Fibroblast of the conjunctiva (primary cell): Measurements from ENCODE around the gene NRSN2.
A peak's percentile ranks its signal among the peaks of the same experiment; 100 is the strongest.

ENCODE experiments used
- DNase-seq: peaks from one replicate; pipeline ENCODE4 v3.0.0-alpha.2; 2010; ENCODE audit warnings: low read depth

Gene NRSN2, protein sequence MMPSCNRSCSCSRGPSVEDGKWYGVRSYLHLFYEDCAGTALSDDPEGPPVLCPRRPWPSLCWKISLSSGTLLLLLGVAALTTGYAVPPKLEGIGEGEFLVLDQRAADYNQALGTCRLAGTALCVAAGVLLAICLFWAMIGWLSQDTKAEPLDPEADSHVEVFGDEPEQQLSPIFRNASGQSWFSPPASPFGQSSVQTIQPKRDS

DNA sequence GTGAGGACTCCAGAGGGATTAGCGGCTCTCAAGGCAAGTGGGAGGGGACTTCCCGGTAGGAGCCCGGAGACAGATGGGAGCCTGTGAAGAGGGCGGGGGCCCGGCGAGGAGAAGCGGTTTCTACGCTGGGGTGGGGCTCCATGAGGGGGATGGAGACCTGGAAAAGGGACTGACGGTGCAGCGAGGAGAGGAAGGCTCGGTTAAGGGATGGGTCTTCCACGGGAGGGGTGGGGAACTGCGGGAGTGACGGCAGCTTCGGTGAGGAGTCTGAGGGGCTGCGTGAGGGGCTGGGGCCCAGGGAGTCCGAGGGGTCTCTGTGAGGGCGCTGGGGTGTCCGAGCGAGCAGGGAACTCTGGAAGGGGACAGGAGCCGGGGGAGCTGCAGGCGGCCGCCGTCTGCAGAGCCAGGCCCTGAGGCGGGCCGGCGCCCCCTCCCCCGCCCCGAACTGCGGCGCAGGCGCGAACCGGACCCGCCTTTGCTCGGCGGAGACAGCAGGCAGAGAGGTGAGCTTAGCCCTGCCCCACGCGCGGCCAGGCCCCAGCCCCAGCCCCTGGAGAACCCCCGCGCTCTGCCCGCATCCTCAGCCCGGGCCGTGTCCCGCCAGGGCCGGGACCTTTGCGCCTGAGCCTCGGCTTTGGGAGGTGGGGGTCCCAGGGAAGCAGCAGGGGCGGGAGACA, at the start of gene NRSN2:
NRSN2 (plus strand) TSS at position 472 of the 677 bp plus-strand sequence. CDS start 2,533 bp downstream, outside the sequence.
- DNase-seq, result no peak

DNA sequence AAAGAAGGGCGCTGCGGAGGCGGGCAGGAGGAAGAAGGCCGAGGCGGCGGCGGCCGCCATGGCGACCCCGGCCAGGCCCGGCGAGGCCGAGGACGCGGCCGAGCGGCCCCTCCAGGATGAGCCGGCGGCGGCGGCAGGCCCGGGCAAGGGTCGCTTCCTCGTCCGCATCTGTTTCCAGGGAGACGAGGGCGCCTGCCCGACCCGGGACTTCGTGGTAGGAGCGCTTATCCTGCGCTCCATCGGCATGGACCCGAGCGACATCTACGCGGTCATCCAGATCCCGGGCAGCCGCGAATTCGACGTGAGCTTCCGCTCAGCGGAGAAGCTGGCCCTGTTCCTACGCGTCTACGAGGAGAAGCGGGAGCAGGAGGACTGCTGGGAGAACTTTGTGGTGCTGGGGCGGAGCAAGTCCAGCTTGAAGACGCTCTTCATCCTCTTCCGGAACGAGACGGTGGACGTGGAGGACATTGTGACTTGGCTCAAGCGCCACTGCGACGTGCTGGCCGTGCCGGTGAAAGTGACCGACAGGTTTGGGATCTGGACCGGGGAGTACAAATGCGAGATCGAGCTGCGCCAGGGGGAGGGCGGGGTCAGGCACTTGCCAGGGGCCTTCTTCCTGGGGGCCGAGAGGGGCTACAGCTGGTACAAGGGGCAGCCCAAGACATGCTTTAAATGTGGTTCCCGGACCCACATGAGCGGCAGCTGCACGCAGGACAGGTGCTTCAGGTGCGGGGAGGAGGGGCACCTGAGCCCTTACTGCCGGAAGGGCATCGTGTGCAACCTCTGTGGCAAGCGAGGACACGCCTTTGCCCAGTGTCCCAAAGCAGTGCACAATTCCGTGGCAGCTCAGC, 48.8 kb upstream of the NRSN2 start:
- peak; percentile 65 for DNase-seq

DNA sequence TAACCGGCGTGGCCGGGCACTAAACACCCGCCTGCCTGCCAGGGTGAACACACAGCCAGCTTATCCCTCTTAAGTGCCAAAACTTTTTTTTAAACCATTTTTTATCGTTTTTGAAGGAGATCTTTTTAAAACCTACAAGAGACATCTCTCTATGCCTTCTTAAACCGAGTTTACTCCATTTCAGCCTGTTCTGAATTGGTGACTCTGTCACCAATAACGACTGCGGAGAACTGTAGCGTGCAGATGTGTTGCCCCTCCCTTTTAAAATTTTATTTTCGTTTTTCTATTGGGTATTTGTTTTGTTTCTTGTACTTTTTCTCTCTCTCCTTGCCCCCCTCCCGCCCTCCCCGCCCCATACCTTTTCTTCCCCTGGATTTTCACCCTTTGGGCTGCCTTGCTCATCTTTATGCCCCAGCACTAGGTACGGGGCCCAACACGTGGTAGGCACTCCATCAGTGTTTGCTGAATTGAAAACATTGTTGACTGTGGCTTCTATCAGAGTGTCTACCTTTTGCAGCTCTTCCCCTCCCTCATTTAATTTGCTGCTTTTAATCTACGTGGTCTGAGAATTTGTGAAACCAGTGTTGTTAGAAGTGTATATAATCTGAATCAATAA, 48.0 kb upstream of the NRSN2 start:
- DNase-seq, result no peak

DNA sequence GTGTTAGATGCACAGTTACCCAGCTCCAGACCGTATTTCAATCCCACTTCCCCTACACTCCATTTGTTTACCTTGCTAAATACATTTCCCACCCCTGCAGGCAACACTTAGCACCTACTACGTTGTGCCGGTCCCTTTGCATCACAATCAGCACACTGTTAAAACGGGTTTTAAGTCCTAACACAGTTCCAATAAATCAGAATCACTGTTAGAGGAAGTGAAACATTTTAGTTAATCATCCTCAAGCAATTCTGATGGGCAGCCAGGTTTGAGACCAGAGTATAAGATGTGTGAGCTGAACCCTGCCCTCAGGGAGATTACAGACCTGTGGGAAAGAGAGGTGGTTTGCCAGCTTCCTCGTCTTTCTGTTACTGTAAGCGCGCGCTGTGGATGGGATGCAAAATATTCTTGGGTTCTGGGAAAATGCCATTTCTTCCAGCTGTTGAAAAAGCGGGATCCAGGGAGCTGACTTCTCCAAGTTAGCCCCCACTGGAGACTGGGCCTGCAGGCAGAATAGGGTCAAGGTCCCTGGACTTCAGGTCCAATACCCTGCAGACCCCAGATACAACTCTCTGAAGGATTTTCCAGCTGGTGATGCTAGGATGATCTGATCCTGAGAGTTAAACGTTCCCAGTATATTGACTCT, 46.4 kb upstream of the NRSN2 start:
- DNase-seq, result no peak

GRCh38 chr20:301886-302848, 44.7 kb upstream of the NRSN2 start:
- no peak for DNase-seq

GRCh38 chr20:305745-306144, 41.2 kb upstream of the NRSN2 start:
- no peak for DNase-seq

GRCh38 chr20:308427-309038, 38.4 kb upstream of the NRSN2 start:
- no peak for DNase-seq

DNA sequence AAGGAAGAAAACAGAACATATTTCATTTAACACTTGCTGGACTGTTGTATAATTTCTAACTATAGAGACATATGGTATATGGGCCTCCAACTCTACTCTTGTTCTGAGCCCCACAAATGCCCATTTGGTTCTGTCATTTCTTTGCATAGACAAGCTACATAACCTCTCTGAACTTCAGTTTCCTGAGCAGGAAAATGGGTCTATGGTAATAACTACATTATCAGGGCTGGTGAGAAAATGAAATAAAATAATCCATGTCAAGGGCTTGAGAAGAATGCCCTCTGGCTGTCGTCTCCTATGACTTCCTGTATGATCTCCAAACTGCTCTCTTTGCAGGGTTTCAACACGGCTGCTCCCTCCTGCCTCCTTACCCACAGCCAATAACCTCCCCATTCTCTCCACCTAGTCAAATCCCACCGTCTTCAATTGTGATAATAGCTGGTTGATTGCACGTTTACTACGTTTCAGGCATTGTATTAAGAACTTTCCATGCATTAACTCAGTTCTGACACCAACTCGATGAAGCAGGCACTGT, 37.5 kb upstream of the NRSN2 start:
- no peak for DNase-seq

- DNase-seq, result peak; percentile 100
Measured at GRCh38 chr20:309841-310644, 36.9 kb upstream of the NRSN2 start.

DNA sequence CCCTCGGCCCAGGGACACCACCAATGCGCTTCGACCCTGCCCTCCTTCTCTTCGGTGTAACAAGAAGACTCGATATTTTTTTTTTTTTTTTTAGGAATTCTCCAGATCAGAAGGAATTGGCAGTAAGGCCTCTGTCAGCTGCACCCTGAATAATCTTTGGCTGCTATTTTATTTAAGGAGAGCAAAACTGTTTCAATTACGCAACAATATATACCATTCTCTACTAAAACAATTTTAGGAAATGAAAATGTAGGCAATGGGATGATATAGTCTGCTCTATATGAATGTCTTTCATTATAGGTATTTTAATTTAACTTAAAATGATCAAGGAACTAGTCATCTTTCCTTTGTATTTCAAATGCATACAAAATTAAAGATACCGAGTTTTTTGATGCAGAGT, 36.3 kb upstream of the NRSN2 start:
- no peak for DNase-seq

GRCh38 chr20:311609-312008, 35.3 kb upstream of the NRSN2 start:
- DNase-seq, result no peak

DNA sequence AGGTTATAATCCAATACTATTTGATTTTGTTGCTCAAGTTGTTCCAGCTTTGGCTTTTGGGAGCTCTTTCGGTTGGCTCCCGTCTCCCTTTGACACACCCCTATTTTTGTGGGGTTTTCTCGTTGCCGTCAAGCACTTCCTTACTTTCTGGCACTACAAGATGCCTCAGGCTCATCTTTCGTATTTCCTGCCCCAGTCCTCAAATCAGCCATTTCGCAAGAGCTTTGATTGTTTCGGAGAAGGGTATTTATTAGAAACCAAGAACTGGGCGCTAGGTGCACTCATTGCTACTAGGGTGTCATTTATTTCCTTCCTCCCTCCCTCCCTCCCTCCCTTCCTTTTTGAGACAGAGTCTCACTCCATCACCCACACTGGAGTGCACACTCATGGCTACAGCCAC, 34.8 kb upstream of the NRSN2 start:
- DNase-seq, result no peak

DNA sequence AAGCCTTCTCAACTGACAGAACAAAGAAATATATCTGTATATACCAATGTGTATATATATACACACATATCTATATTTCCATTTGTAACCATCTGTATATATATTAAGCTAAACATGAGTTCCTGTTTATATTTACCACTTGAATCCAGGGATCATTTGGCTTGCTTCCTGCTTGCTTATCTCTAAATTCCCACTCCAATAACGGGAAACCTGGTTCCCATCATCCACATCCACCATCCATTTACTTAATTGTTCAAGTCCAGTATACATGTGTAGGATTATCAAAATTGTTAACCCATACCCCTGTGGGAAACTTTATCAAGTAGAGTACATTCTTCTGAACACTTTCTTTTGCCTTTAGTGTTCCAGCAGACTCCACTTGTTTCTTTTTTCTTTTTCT, 34.0 kb upstream of the NRSN2 start:
- DNase-seq, result no peak

DNA sequence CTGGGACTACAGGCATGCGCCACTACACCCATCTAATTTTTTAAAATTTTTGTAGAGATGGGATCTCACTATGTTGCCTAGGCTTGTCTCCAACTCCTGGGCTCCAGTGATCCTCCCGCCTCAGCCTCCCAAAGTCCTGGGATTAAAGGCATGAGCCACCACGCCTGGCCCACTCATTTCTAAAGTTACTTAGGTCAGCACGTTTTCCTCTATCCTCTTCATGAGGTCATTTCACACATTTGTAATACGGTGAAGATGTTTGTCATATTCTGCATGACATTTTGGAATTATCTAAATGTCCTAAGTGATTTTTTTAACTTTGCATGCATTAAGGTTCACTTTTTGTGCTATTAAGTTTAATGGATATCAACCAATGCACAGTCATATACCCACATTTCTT, 33.5 kb upstream of the NRSN2 start:
- DNase-seq, result no peak

DNA sequence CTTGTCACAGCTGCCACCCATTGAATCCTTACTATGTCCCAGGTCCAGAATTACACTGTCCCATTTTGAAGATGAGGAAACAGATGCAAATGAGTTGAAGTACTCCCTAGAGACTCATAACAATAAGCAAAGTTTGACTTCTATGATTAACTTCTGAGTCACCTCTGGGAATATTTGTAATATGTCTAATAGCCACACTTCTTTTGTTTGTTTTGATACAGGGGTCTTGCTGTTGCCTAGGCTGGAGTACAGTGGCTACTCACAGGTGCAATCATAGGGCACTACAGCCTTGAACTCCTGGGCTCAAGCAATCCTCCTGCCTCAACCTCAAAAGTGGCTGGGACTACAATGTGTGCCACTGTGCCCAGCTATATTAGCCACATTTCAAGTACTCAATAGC, 33.0 kb upstream of the NRSN2 start:
- DNase-seq, result no peak

DNA sequence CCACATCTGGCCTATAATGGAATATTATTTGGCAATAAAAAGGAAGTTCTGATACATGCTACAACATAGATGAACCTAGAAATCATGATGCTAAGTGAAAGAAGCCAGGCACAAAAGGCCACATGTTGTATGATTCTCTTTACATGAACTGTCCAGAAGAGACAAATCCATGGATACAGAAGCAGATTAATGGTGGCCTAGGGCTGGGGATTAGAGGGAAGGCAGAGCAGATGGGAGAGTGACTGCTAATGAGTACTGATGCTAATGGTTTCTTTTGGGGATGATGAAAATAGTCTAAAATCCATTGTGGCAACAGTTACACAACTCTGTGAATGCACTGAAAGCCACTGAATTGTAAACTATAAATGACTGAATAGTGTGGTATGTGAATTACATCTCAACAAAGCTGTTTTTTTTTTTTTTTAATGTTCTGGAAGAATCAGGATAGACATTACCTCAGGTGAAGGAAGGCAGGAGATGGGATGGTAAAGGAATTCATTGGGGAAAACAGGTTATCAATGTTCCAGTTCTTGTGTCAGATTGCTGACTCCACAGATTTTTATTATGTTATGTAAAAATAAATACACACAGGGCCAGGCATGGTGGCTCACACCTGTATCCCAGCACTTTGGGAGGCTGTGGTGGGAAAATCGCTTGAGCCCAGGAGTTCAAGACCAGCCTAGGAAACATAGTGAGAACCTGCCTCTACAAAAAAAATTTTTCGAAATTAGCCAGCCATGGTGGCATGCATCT, 30.4 kb upstream of the NRSN2 start:
- DNase-seq, result no peak

GRCh38 chr20:324177-325044, 22.5 kb upstream of the NRSN2 start:
- no peak for DNase-seq
